Mesenchymal stem cell (in vitro differentiated cells and primary cell): ENCODE data around the gene LEUTX. TPM values are rescaled to one million over a fixed set of nuclear protein-coding genes. Genes with fewer than 3 reads are reported as not detected.

Experiments used
- small RNA-seq: library from polyadenylated mRNA; stranded (forward); fragments of <200 nt; extraction: miRNeasy Mini kit (QIAGEN cat#:217004); gene quantifications from one replicate; pipeline ENCODE3, GENCODE V24; 2013; ENCODE audit warnings: low read depth

Gene LEUTX

Small RNA genes lying within 50 kb of the gene (small RNA-seq; reads per million reads assigned to genes)
- gene MIR6719, result not detected
